Measurements from ENCODE around the gene CD300A.

CD300A gene

DNA sequence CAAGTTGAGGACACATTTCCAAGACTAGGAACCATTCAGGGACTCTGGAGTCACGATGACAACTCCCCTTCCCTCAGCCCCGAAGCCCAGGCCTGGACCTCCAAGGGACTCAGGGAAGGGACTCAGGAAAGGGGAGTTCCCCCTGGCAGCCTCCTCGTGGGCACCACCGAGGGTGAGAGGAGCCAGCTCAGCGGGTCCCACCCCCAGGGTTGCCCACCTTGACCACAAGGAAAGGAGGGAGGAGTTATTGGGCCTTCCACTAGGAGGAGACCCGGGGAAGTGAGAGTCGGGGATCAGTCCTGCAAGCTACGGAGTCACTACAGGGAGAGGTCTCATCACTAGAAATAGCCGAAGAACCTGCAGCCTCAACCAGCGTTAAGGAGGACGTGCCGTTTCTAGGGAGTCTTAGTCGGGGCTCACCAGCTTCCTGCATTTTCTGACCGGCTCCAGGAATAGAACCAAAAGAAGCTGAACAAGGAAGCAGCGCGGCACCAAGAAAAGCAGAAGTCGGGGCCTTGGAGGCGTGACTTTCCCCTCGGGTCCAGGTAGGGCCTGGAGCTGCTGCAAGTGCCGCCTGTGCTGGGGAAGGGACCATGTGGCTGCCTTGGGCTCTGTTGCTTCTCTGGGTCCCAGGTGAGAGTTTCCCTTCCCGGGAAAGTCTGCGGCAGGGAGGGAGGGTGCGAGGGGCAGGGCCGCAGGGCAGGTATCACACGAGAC is at the start of gene CD300A:
Gene CD300A, plus strand, starts transcription at position 524 of the 717 bp plus-strand sequence. Its CDS starts 70 bp downstream, at position 594.
- DNase-seq, result peak; percentile 26

DNA sequence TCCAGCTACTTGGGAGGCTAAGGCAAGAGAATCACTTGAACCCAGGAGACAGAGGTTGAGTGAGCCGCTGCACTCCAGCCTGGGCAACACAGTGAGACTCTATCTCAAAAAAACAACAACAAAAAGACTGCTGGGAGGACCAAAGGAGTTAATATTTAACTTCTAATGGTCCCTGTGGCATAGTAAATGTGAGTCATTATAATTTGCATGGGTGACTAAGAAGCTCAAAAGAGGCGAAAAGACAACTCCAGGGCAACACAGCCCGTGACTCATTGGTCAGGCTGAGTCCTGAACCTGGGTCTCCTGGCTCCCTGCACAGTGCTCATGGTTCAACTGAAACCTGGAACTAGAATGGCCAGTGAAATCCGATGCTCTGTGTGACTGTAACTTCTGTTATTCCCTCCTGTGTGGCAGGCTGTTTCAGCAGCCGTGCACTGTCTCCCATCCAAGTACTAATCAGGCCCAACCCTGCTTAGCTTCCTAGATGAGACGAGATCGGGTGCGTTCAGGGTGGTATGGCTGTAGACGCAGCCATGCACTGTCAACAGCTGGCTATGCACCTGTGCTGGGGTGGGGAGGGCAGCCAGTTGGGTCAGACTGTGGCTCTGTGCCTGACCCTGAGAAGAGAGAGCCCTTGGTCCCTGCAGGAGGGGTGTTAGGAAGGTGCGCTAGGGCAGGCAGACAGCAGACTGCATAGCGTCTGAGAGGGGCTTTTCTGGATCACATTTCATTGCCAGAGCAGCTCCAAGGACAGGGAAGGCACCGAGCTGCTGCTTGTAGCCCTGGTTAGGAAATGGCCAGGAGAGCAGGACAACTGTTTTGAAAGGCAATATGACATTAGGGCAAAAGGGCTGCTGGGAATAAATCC is 49.0 kb upstream of the CD300A start:
- DNase-seq, result no peak

DNA sequence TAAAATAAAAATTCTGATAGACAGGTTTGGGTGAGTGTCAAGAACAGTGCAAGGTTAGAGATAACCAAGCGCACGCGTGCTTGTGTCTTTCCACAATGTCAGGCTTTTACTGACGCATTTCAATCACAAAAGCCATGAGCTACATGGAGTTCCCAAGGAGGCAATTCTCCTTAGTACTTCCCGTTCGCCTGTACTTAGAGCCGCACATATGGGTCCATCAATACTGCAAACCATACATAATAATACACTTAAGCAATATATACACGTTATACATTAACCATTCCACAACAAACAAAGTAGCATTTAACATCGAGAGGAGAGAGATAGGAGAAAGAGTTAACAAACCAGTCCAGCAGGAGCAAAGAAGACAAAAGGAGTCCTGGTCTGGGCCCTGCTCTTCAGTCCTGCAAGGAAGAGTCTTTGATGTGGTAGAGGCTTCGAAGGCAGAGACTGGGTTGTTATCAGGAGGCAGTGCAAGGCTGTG is 46.5 kb upstream of the CD300A start:
- DNase-seq, result no peak

DNA sequence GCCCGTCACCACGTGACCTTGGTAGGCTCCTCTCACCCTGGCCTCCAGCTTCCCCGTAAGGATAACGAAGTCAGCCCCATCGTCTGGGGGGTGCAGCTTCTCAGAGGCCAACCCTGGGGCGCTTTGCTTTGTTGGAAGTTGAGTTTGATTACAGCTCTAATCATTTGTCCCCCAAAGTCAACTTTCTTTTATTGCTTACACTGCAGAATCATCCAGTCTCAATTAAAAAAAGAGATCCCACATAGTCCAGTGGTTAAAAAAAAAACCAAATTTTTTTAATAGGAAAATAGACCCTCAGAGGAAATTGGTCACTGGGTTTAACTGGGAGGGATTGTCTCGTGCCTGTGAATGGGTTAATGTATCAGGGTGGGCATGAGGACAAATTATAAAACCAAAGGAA is 42.3 kb upstream of the CD300A start:
- DNase-seq, result no peak

DNA sequence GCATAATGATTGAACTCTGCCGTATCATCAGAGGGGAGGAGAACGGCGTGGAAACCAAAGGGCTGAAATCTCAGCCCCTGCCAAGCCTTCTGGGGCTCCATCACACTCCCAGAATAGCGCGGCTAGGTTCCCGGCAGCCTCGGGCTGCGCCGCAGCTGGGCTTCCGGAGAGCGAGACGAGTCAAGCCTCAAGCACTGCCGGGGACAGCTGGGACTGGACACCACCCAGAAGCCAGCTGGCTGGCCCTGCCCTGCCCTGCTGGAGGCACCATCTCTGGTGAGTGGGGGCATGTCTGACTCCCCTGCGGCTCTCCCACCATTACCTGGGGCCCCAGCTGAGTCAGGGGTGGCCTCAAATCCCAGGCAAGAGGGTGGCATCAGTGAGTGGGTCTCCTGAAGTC is 41.8 kb upstream of the CD300A start:
- no peak for DNase-seq

DNA sequence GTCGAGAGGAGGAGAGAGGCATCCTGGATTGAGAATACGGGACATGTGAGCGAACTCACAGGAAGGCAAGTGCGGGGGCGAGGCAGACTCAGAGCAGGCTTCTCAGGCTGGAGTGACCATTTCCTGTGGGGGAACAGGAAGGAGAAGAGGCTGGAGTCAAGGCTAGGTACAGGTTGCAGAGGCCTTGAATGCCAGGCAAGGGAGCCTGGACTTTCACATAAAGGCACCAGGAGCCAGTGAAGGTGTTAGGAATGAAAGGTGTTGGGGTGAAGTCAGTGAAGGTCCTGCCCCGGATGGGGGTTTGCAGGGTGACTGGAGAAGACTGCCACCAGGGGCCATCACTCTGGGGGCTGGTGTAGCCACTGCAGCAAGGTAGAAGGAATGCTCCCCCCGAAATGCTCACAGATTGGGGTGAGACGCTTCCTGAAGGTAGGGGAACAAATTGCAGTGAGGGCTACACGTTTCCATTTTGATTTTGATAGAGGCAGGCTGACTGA is 39.8 kb upstream of the CD300A start:
- no peak for DNase-seq

DNA sequence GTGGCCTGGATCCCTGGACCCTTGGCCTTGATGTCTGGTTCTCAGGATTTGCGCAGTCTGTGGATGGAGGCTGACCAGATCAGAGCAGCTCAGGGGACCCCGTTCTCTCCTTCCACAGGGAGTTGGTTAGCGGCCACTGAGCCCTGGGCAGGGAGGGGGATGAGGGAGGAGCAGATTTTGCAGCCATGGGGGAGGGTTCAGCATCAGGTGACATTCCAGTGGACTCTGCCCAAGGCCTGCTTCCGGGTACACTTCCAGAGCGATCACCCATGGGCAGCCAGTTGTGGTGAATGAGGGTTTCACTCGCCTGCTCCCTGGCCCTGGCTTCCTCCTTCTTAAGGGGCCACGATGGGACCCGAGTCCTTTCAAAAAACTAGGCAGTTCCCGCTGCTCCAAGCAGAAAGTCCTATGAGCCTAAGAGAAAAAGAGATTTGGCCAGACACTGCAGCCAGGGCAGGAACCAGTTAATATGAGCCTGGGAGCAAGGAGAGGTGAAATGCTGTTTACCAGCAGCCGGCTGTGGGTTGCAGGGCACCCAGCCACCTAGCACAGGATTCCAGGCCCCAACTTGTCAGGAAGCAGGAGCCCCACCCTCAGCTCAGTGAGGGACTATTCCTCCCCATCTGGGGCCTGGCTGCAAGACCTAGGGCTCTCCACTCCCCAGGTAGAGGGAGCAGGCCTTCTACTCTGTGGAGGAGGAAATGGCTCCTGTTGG is 39.2 kb upstream of the CD300A start:
- no peak for DNase-seq

DNA sequence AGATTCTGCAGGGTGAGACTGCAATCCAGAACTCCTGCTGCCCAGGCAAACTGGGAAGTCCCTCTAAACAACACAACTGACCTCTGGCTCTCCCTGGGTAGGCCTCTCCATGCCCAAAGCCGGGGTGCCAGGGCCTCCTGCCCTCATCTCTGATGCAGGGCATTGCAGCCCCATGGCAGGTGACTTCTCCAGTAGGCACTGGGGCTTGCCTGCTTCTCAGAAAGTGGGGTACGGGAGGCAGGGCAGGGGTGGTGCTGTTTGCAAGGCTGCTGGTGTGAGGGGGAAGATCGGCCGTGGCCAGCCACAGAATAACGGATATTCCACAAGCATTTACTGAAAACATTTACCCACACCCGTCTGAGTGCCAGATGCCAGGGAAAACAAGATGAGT is 38.7 kb upstream of the CD300A start:
- DNase-seq, result no peak

DNA sequence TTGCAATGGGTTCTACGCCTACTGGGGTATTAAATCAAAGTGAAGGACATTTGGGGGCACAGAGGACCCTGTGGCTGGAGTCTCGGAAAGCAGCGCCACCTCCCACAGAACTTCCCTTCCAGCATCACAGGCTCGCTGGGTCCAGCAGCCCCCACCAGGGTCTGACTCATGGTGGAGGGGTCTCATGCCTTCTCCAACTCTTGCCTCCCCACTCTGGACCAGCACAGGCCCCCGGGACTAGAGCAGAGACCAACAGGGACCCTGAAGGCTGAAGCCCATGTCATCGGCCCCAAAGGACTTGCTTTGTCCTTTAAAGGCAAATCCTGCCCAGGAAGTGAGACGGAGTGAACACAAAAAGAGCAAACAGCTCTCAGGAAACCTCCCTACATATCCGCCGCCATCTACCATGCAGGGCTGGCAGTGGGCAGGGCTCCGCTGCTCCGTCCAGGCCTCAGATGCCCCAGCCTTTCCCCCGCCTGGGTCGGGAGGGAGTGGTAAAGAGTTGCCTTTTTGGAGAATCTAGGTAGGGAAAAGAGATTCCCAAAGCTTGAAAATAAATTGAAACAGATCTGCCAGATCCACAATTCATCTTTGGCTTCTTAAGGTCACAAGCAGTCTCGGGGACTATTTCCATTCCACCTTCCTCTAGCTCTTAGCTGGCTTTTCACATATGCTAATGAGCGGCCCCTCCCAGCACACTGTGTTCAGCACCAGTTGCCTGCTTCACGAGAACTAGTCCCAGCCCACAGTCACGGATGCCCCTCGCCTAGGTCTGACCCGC is 36.6 kb upstream of the CD300A start:
- no peak for DNase-seq

DNA sequence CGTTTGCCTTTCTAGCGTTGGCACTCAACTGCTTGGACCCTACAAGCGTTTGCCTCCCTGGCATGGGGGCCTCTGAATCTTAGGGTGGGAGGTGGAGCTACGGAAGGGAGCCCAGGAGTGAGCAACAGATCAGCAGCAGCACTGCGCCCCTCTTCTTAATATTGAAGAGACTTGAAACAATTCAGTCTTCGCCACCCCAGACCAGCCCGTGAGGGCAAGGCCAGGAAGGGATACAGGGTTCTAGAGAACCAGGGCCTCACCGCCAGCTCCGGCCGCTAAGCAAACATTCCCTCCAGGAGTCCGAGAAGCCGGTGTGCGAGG is 36.1 kb upstream of the CD300A start:
- DNase-seq, result no peak

DNA sequence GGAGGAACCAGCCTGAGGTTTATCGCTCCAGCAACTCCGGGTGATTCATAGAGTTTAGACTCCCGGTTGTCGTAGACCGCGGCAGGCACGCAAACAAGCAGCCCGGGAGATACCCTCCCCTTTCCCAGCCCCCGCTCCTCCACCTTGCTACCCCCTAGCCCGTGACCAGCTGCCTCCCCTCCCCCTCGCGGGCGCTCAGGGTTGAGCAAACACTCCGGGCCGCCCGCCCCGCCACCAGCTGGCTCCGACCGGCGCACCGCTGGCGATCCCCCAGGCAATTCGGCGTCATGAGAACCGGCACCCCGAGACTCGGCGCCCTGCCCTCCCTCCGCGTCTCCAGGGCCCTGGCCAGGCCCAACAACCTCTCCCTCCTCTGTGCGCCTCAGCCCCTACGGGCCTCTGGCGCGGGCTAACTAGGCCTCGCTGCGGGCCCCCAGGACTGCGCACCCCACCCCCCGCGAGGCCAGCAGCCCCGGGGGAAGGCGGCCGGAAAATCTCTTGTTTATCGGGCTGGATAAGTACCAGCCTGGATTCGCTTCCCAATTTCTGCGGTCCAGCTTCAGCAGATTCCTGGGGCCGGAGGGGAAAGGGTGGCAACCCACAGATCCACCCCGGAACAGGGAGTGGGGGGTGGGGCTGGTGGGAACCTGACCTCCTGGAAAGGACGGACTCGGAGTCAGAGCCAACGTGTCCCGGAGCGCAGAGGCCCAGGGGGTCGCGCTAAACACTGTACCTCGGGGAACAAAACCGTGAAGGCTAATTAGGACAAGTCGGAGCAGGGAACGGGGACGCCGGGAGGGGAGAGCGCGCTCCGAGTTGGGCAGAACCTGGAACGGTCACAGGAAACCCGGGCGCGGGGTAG is 35.5 kb upstream of the CD300A start:
- DNase-seq, result no peak

DNA sequence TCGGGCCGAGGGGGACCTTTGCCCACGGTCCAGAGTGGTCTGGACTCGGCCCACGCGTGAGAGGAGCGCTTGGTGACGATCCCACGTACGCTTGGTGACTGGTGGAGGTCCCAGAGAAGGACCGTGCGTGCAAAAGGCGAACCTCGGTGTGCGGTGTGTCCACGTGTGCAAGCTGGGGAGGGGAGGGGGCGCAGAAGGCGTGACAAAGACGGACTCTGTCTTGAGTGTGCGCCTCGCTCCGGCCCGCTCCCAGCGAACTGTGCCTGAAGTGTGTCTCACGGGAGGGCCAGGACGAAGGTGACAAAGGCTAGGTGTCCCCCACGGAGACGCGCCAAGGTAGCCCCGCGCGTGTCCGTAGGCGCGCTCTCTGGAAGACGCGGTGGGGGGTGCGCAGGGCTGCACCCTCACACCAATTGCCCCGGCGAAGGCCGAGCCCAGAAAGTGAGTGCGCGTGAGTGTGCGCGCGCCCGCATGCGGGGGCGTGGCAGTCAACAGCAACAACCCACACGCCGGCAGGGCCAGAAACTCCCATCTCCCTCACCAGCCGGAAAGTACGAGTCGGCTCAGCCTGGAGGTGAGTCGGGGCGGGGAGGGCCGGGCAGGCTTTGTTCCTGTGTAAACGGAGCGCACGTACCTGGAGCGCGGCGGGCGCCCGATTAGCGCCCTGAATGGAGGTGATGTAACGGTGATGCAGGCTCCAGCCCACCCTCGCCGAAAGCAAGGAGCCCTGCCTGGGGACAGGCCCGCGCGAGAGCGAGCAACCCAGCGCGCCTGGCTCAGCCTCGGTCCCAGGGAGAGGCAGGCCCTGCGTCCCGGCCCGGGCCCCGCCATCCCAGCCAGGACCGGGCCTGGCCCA is 34.6 kb upstream of the CD300A start, which contains the start of gene GPRC5C:
Gene GPRC5C, plus strand, starts transcription at position 521 of the 856 bp plus-strand sequence. CDS start 7,689 bp downstream, outside the sequence.
- DNase-seq, result peak; percentile 53

DNA sequence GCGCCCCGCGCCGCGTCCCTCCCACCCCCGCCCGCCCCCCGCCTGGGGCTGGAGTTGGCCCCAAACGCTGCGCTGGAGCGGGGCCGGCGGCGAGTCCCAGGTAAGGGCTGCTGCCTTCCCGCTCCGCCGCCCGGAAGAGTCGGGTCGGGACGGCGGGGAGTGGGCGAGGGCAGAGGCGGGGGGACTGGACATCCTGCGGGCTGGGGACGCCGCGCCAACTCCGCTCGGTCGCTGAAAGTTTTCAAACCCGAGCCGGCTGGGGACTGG is 34.1 kb upstream of the CD300A start:
- no peak for DNase-seq

DNA sequence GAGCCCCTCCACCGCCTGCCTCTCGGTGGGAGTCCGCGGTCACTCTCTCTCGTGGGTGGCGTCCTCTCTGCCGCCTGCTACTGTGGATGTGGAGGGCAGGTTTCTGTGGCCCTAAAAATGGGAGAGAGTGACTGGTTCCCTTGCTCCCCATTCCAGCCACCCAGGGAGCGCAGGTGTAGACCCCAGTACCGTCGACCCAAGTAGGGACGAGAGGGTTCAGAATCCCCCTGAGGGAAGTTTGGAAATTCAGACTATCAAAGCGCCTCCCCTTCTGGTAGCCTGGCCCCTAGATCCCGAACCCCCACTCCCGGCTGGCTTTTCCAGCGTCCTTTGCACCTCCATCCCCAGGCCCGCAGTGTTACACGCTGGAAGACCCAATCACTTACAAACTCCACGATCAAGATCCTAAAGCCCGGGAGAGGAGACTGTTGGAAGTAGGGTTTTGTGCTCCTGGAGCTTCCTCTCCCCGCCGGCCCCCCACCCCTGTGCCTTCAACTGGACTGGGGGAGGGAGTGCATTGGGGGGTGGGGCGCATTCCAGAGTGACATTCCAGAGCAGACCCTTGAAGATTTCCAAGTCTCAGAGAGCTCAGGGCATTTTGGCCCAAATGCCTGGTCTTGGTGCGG is 33.6 kb upstream of the CD300A start:
- no peak for DNase-seq

DNA sequence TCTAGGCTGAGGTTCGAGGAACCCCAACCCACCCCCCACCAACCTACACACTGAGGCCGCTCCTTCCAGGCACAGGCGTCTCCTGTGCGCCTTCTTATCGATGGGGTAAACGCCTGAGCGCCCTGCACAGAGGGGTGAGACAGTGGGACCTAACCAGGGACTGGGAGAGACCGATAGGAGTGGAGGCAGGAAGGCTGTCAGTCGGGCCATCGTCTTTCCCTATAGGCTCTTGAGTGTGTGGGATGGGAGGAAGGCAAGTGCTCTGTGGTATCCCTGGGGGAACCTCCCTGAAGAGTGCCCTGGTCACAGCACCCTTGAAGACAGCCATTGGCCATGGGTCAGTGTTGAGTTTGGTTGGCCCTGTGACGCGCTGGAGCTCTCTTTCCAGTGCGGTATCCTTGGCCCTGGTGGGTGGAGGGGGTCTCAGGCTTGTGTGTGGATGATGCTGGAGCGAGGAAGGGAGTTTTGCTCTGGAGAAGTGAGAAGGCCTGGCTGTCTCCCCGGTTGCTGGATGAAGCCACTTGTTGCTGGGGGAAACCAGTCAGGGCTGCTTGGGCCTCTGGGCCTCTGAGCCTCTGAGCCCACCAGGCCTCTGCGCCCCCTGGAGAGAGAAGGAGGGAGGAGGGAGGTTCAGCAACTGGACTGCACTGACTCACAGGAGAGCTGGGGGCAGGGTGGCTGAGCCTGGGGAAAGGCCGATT is 32.9 kb upstream of the CD300A start:
- no peak for DNase-seq

DNA sequence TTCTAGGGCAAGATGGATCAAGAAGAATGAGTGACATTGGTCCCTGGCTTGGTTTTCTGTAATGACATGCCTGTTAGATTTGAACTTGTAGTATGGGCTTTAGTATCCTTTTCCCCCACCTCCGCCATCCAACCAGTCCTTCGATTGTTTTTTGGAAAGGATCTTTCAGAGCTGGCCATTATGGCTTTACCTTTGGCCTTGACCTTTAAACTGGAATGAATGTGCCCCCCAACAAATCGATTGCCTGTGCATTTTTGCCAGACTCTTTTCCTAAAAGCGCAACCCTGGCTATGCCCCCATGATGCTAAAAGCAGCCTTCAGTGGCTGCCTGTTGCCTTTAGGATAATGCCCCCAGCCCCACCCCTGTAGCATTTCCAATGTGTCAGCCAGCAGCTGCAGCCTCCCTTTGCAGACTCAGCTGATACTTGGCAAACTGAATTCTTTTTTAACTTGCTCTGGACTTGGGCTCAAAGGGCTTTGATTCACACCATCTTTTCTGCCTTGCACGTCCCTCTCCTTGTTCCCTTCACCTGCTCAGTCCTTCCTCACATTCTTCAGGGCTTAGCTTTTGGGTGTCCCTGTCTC is 30.6 kb upstream of the CD300A start:
- no peak for DNase-seq

DNA sequence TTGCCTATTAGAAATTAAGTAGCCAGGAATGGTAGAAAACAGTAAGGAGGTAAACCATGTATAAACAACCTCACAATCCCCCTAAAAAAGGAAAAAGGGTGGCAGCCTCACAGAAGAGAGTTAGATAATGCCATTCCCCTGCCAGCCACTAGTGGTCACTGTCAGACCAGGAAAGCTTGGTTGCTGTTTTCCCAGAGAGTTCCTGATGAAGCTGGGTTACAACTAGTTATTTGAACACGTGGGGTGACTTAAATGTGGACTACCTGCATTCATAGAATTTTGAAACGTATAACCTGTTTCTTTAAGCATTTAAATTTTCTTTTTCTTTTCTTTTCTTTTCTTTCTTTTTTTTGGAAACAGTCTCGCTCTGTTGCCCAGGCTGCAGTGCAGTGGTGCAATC is 28.7 kb upstream of the CD300A start:
- DNase-seq, result peak; percentile 16

DNA sequence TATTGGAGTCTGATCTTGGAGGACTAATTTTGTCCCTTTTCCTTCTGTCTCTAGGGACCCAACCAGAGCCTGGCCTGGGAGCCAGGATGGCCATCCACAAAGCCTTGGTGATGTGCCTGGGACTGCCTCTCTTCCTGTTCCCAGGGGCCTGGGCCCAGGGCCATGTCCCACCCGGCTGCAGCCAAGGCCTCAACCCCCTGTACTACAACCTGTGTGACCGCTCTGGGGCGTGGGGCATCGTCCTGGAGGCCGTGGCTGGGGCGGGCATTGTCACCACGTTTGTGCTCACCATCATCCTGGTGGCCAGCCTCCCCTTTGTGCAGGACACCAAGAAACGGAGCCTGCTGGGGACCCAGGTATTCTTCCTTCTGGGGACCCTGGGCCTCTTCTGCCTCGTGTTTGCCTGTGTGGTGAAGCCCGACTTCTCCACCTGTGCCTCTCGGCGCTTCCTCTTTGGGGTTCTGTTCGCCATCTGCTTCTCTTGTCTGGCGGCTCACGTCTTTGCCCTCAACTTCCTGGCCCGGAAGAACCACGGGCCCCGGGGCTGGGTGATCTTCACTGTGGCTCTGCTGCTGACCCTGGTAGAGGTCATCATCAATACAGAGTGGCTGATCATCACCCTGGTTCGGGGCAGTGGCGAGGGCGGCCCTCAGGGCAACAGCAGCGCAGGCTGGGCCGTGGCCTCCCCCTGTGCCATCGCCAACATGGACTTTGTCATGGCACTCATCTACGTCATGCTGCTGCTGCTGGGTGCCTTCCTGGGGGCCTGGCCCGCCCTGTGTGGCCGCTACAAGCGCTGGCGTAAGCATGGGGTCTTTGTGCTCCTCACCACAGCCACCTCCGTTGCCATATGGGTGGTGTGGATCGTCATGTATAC is 26.5 kb upstream of the CD300A start:
- DNase-seq, result no peak

All from activated naive CD4-positive, alpha-beta T cell treated with Interleukin-2 at 50 U/mL for 16 hours (primary cell).